Endometrium (tissue), 2 donors: ENCODE results near the gene PCDHGA11.
"Not testable (repeated sequence)": the region's sequence is repeated elsewhere in the genome, so short reads cannot be mapped to it uniquely, and the experiment has no call there.

Experiments used
- FAIRE-seq: peaks from 2 replicates; lab custom pipeline; 2012; peaks lifted over from hg19 to GRCh38; lab: Jason Lieb, UNC
- donor health status: control.
- donor health status: control.

Gene PCDHGA11

DNA sequence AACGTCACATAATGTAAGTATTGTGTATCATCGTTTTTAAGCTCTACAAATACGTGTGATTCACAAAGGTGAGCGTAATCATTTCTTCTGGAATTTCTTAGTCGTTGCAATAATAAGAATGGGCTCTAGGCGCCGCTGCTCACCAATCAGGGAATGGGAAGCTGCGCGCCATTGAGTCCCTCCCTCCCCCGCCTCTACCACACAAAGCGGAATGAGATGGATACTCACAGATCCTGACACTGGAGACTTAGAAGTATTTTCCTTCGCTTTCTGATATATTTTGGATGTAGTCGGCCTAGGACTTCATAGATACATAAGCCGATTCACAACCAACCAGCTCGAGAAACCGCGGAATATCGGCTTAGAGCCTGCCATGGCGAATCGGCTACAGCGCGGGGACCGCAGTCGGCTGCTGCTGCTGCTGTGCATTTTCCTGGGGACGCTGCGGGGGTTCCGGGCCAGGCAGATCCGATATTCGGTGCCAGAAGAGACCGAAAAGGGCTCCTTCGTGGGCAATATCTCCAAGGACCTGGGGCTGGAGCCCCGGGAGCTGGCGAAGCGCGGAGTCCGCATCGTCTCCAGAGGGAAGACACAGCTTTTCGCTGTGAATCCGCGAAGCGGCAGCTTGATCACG lies at the start of gene PCDHGA11:
Gene PCDHGA11, plus strand, starts transcription at position 197 of the 634 bp plus-strand sequence. Its CDS starts 177 bp downstream, at position 374.
- no peak for FAIRE-seq

DNA sequence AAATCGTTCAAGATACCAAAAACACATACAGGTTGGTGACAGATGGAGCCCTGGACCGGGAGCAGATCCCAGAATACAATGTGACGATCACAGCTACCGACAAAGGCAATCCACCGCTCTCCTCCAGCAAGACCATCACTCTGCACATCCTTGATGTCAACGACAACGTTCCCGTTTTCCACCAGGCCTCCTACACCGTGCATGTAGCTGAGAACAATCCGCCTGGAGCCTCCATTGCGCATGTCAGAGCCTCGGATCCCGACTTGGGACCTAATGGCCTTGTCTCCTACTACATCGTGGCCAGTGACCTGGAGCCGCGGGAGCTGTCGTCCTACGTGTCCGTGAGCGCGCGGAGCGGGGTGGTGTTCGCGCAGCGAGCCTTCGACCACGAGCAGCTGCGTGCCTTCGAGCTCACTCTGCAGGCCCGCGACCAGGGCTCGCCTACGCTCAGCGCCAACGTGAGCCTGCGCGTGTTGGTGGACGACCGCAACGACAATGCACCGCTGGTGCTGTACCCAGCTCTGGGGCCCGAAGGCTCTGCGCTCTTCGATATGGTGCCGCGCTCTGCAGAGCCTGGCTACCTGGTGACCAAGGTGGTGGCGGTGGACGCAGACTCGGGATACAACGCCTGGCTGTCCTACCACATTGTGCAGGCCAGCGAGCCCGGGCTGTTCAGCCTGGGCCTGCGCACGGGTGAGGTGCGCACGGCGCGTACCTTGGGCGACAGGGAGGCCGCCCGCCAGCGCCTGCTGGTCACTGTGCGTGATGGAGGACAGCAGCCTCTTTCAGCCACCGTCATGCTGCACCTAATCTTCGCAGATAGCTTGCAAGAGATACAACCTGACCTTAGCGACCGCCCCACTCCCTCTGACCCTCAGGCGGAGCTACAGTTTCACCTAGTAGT lies 49.0 kb upstream of the PCDHGA11 start:
- no peak for FAIRE-seq

DNA sequence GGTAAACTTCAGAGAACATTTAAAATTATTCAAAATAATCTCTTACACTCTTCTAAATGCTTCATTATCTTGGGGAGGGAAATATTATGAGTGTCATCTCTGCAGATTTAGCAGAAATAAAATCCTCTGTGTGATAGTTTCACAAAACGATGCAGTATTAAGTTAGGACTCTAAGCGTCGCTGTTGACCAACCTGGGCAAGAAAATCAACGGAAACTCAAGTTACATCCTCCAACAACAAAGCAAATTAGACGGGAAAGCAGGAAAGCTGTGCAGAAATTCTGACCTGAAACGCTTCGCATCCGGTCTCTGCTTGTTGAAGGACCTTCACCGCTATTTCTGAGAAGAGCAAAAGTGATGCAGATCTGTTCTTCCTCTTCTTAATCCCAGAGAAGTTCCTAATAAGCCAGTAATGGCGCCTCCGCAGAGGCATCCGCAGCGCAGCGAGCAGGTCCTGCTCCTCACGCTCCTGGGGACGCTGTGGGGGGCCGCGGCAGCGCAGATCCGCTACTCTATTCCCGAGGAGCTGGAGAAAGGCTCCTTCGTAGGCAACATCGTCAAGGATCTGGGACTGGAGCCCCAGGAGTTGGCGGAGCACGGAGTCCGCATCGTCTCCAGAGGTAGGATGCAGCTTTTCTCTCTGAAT lies 47.1 kb upstream of the PCDHGA11 start, which contains the start of gene PCDHGA6:
Gene PCDHGA6, plus strand, starts transcription at position 219 of the 645 bp plus-strand sequence. Its CDS starts 193 bp downstream, at position 412.
- FAIRE-seq, result no peak

DNA sequence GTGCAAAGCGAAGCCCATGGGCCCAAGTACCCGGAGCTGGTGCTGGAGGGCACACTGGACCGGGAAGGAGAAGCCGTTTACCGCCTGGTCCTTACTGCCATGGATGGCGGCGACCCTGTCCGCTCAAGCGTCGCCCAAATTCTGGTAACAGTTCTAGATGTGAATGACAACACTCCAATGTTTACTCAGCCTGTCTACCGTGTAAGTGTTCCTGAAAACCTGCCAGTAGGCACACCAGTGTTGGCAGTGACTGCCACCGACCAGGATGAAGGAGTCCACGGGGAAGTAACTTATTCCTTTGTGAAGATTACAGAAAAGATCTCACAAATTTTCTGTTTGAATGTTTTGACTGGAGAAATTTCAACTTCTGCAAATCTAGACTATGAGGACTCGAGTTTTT lies 46.2 kb upstream of the PCDHGA11 start:
- no peak for FAIRE-seq

DNA sequence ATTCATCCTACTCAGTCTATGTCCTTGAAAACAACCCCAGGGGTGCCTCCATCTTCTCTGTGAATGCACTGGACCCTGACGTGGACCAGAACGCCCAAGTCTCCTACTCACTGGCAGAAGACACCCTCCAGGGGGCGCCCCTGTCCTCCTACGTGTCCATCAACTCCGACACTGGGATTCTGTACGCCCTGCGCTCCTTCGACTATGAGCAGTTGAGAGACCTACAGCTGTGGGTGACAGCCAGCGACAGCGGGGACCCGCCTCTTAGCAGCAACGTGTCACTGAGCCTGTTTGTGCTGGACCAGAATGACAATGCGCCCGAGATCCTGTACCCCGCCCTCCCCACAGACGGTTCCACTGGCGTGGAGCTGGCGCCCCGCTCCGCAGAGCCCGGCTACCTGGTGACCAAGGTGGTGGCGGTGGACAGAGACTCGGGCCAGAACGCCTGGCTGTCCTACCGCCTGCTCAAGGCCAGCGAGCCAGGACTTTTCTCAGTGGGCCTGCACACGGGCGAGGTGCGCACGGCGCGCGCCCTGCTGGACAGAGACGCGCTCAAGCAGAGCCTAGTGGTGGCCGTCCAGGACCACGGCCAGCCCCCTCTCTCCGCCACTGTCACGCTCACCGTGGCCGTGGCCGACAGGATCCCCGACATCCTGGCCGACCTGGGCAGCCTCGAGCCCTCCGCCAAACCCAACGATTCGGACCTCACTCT lies 45.3 kb upstream of the PCDHGA11 start:
- FAIRE-seq, result not testable (repeated sequence)

DNA sequence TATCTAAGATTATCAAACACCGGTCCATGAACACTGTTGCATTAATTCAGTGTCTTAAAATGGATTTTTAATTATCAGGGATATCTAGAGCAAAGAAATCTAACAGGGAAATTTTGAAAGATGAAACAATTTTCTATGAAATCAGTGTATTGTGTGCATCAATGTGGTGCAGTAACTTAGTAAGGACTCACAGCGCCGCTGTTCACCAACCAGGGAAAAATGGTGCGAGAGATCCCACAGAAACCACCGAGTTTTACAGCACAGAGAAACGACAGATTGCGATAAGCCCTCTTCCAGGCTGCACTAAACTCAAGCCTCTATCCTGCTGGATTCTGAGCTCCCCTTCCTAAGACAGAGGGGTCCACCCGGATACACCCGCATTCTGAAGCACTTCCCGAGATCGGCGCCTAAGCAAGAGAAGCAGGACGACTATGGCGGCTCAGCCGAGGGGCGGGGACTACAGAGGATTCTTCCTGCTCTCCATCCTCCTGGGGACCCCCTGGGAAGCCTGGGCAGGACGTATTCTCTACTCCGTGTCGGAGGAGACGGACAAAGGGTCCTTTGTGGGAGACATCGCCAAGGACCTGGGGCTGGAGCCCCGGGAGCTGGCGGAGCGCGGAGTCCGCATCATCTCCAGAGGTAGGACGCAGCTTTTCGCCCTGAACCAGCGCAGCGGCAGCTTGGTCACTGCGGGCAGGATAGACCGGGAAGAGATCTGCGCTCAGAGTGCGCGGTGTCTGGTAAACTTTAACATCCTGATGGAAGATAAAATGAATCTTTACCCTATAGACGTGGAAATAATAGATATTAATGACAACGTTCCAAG lies 38.2 kb upstream of the PCDHGA11 start, which contains the start of gene PCDHGA7:
Gene PCDHGA7, plus strand, starts transcription at position 274 of the 826 bp plus-strand sequence. Its CDS starts 158 bp downstream, at position 432.
- no peak for FAIRE-seq

DNA sequence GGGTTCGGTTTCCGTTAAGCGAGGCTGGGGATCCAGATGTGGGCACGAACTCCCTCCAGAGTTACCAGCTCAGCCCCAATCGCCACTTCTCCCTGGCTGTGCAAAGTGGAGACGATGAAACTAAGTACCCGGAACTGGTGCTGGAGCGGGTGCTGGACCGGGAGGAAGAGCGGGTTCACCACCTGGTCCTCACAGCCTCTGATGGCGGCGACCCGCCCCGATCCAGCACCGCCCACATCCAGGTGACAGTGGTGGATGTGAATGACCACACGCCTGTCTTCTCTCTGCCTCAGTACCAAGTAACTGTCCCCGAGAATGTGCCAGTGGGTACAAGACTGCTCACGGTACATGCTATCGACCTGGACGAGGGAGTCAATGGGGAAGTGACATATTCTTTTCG lies 37.5 kb upstream of the PCDHGA11 start:
- FAIRE-seq, result no peak

DNA sequence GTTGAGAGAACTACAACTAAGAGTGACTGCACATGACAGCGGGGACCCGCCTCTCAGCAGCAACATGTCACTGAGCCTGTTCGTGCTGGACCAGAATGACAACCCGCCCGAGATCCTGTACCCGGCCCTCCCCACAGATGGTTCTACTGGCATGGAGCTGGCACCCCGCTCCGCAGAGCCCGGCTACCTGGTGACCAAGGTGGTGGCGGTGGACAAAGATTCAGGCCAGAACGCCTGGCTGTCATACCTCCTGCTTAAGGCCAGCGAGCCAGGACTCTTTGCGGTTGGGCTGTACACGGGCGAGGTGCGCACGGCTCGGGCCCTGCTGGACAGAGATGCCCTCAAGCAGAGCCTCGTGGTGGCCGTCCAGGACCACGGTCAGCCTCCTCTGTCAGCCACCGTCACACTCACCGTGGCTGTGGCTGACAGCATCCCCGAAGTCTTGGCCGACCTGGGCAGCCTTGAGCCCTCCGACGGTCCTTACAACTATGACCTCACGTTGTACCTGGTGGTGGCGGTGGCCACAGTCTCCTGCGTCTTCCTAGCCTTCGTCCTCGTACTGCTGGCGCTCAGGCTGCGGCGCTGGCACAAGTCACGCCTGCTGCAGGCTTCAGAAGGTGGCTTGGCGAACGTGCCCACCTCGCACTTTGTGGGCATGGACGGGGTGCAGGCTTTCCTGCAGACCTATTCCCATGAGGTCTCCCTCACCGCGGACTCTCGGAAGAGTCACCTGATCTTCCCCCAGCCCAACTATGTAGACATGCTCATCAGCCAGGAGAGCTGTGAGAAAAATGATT lies 36.2 kb upstream of the PCDHGA11 start:
- FAIRE-seq, result no peak

DNA sequence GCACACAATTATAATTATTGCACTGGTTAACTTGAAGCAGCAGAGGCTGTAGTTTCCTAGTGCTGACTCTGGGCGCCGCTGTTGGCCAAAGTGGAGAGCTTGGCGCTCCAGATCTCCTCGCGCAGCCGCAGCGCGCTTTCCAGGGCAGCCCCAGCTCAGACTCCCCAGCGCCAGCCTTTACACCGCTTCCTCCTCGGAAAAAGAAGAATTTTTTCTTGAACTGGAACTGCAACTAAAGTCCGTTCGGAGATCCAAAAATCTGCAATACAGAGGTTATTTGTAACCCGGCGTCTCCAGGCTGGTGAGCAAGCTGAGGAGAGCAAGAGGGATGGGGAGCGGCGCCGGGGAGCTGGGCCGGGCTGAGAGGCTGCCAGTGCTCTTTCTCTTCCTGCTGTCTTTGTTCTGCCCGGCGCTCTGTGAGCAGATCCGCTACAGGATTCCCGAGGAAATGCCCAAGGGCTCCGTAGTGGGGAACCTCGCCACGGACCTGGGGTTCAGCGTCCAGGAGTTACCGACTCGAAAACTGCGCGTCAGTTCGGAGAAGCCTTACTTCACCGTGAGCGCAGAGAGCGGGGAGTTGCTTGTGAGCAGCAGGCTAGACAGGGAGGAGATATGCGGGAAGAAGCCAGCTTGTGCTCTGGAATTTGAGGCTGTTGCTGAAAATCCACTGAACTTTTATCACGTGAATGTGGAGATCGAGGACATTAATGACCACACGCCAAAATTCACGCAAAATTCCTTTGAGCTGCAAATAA lies 33.1 kb upstream of the PCDHGA11 start, which contains the start of gene PCDHGB4:
Gene PCDHGB4, plus strand, starts transcription at position 142 of the 755 bp plus-strand sequence. Its CDS starts 187 bp downstream, at position 329.
- FAIRE-seq, result not testable (repeated sequence)

DNA sequence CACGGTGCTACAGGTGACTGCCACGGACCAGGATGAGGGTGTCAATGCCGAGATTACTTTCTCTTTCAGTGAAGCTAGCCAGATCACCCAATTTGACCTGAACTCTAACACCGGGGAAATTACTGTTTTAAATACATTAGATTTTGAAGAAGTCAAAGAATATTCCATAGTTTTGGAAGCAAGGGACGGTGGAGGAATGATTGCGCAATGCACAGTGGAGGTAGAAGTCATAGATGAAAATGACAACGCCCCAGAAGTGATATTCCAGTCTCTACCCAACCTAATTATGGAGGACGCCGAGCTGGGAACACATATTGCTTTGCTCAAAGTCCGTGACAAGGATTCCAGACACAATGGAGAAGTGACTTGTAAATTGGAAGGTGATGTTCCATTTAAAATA lies 32.2 kb upstream of the PCDHGA11 start:
- FAIRE-seq, result no peak

DNA sequence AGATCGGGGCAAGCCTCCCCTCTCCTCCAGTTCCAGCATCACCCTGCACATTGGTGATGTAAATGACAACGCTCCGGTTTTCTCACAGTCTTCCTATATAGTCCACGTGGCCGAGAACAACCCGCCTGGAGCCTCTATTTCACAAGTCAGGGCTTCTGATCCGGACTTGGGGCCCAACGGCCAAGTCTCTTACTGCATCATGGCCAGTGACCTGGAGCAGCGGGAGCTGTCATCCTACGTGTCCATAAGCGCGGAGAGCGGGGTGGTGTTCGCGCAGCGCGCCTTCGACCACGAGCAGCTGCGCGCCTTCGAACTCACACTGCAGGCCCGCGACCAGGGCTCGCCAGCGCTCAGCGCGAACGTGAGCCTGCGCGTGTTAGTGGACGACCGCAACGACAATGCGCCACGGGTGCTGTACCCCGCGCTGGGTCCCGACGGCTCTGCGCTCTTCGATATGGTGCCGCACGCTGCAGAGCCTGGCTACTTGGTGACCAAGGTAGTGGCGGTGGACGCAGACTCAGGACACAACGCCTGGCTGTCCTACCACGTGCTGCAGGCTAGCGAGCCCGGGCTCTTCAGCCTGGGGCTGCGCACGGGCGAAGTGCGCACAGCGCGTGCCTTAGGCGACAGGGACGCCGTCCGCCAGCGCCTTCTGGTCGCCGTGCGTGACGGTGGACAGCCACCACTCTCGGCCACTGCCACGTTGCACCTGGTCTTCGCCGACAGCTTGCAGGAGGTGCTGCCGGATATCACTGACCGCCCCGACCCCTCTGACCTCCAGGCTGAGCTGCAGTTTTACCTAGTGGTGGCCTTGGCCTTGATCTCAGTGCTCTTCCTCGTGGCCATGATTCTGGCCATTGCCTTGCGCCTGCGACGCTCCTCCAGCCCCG lies 31.5 kb upstream of the PCDHGA11 start:
- FAIRE-seq, result no peak

DNA sequence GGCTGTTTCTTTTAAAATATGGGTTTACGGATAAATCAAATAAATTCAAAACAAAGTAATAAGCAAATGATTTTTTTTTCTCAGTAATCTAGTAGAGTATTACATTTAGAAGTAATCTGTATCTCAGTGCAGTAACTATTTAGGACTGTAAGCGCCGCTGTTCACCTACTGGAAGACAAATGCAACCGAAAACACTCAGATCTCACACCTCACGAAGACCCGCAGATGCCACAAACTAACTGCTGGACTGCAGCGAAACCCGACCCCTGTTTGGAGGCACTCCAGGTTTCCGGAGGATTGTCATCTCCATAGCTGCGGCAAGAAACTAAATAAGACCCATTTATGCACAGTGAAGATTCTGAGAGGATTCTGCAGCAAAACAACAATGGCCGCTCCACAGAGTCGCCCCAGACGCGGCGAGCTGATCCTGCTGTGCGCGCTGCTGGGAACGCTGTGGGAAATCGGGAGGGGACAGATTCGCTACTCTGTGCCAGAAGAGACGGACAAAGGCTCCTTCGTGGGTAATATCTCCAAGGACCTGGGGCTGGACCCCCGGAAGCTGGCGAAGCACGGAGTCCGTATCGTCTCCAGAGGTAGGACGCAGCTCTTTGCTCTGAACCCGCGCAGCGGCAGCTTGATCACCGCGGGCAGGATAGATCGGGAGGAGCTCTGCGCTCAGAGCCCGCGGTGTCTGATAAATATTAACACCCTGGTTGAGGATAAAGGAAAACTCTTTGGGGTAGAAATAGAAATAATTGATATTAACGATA lies 28.2 kb upstream of the PCDHGA11 start, which contains the start of gene PCDHGA8:
Gene PCDHGA8, plus strand, starts transcription at position 205 of the 770 bp plus-strand sequence. Its CDS starts 181 bp downstream, at position 386.
- FAIRE-seq, result no peak

DNA sequence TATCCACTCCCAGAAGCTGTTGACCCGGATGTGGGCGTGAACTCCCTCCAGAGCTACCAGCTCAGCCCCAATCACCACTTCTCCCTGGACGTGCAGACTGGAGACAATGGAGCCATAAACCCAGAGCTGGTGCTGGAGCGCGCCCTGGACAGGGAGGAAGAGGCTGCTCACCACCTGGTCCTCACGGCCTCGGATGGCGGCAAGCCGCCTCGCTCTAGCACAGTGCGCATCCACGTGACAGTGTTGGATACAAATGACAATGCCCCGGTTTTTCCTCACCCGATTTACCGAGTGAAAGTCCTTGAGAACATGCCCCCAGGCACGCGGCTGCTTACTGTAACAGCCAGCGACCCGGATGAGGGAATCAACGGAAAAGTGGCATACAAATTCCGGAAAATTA lies 27.6 kb upstream of the PCDHGA11 start:
- FAIRE-seq, result no peak

DNA sequence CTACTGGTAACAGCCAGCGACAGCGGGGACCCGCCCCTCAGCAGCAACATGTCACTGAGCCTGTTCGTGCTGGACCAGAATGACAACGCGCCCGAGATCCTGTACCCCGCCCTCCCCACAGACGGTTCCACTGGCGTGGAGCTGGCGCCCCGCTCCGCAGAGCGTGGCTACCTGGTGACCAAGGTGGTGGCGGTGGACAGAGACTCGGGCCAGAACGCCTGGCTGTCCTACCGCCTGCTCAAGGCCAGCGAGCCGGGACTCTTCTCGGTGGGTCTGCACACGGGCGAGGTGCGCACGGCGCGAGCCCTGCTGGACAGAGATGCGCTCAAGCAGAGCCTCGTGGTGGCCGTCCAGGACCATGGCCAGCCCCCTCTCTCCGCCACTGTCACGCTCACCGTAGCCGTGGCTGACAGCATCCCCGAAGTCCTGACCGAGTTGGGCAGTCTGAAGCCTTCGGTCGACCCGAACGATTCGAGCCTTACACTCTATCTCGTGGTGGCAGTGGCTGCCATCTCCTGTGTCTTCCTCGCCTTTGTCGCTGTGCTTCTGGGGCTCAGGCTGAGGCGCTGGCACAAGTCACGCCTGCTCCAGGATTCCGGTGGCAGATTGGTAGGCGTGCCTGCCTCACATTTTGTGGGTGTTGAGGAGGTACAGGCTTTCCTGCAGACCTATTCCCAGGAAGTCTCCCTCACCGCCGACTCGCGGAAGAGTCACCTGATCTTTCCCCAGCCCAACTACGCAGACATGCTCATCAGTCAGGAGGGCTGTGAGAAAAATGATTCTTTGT lies 26.3 kb upstream of the PCDHGA11 start:
- FAIRE-seq, result not testable (repeated sequence)

DNA sequence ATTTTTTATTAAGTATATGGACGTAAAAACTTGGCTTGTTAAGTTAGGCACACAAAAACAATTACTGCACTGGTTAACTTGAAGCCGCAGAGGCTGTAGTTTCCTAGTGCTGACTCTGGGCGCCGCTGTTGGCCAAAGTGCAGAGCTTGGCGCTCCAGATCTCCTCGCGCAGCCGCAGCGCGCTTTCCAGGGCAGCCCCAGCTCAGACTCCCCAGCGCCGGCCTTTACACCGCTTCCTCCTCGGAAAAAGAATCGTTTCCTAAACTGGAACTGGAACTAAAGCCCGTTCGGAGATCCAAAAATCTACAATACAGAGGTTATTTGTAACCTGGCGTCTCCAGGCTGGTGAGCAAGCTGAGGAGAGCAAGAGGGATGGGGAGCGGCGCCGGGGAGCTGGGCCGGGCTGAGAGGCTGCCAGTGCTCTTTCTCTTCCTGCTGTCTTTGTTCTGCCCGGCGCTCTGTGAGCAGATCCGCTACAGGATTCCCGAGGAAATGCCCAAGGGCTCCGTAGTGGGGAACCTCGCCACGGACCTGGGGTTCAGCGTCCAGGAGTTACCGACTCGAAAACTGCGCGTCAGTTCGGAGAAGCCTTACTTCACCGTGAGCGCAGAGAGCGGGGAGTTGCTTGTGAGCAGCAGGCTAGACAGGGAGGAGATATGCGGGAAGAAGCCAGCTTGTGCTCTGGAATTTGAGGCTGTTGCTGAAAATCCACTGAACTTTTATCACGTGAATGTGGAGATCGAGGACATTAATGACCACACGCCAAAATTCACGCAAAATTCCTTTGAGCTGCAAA lies 22.9 kb upstream of the PCDHGA11 start, which contains the start of gene PCDHGB5:
Gene PCDHGB5, plus strand, starts transcription at position 192 of the 796 bp plus-strand sequence. Its CDS starts 181 bp downstream, at position 373.
- not testable (repeated sequence) for FAIRE-seq
